Choroid plexus epithelial cell (primary cell): Measurements from ENCODE around the gene SLC2A10.

Source experiments
- DNase-seq: peaks from one replicate; pipeline ENCODE4 v3.0.0-alpha.2; 2010; ENCODE audit warnings: low read depth
- H3K4me3 ChIP-seq: 2 replicates; pipeline ENCODE4 v1.5.1; 2011; ENCODE audit warnings: low read depth, mild to moderate bottlenecking, control low read depth, low read length, moderate library complexity
- CTCF ChIP-seq: conservative IDR thresholded peaks from 2 replicates; pipeline ENCODE4 v1.5.1; 2011; ENCODE audit warnings: low read depth, mild to moderate bottlenecking, control low read depth, inconsistent platforms, low read length, moderate library complexity

Gene SLC2A10

GRCh38 chr20:46720019-46720418 lies 10.6 kb downstream of the SLC2A10 start:
- no peak overlapping the region for H3K4me3 ChIP-seq
- no peak for TF ChIP-seq CTCF
- no peak for DNase-seq

- DNase-seq, result peak; percentile 18
- H3K4me3 ChIP-seq, result no peak overlapping the region
- no peak for TF ChIP-seq CTCF
Observed at GRCh38 chr20:46720776-46721425, 11.5 kb downstream of the SLC2A10 start.

GRCh38 chr20:46721476-46721875 lies 12.0 kb downstream of the SLC2A10 start:
- no peak for TF ChIP-seq CTCF
- peak; percentile 30 for DNase-seq
- H3K4me3 ChIP-seq, result no peak overlapping the region

GRCh38 chr20:46722450-46722849 lies 13.0 kb downstream of the SLC2A10 start:
- no peak for TF ChIP-seq CTCF
- DNase-seq, result no peak
- H3K4me3 ChIP-seq, result no peak overlapping the region

- TF ChIP-seq CTCF, result no peak
- no peak overlapping the region for H3K4me3 ChIP-seq
- DNase-seq, result no peak
Observed at GRCh38 chr20:46723039-46723438, 13.6 kb downstream of the SLC2A10 start.

- DNase-seq, result no peak
- no peak for TF ChIP-seq CTCF
Observed at GRCh38 chr20:46724343-46724959, 15.0 kb downstream of the SLC2A10 start.

More at GRCh38 chr20:46724343-46724959, 15.0 kb downstream of the SLC2A10 start:
- no peak overlapping the region for H3K4me3 ChIP-seq
